Esophagus squamous epithelium (tissue), 5 donors: Measurements from ENCODE around the gene MYO7B. TPM values are rescaled to one million over a fixed set of nuclear protein-coding genes. Genes with fewer than 3 reads are reported as not detected.

Experiments
- DNase-seq: peaks from one replicate; lab custom pipeline; 2025; lab: John Stamatoyannopoulos, UW
- H3K27ac ChIP-seq, 4 donors: fragments of 200-600 bp; sonication (generic); one replicate each; pipeline ENCODE4 v1.5.1; 2016 to 2019; ENCODE audit warnings: mild to moderate bottlenecking in 1 of 4
- H3K27me3 ChIP-seq, 4 donors: fragments of 200-600 bp; sonication (generic); 1 replicate in 3 of 4; 2 replicates in 1 of 4; pipeline versions ENCODE4 v1.5.1 to v1.6.0; 2017 to 2021; ENCODE audit warnings: antibody characterized with exemption in 1 of 4
- H3K36me3 ChIP-seq, 3 donors: fragments of 200-600 bp; sonication (generic); one replicate each; pipeline ENCODE4 v1.5.1; 2016 to 2019
- H3K4me1 ChIP-seq, 3 donors: fragments of 200-600 bp; sonication (generic); one replicate each; pipeline ENCODE4 v1.5.1; 2017 to 2019
- H3K4me3 ChIP-seq, 4 donors: fragments of 200-600 bp; sonication (generic); 1 replicate in 3 of 4; 2 replicates in 1 of 4; pipeline ENCODE4 v1.5.1; 2016 to 2019; ENCODE audit warnings: mild to moderate bottlenecking in 2 of 4, moderate library complexity in 1 of 4
- H3K9me3 ChIP-seq, 3 donors: fragments of 200-600 bp; sonication (generic); one replicate each; pipeline ENCODE4 v1.5.1; 2016 to 2019
- CTCF ChIP-seq, 6 experiments: fragments of 450-650 bp in 4 of 6; fragments of 200-600 bp in 2 of 6; sonication (generic) in 2 of 6; IDR thresholded peaks; one replicate each; pipeline ENCODE4 v1.5.1; 2016 to 2019; ENCODE audit warnings: antibody characterized with exemption in 6 of 6, mild to moderate bottlenecking in 4 of 6, moderate library complexity in 4 of 6
- POLR2A ChIP-seq, 4 donors: fragments of 450-650 bp; IDR thresholded peaks; one replicate each; pipeline ENCODE4 v1.6.1; 2017; ENCODE audit warnings: antibody characterized with exemption in 4 of 4, mild to moderate bottlenecking in 4 of 4, moderate library complexity in 3 of 4
- whole genome bisulfite sequencing, 2 donors: methylation state at CpG; one replicate each; pipeline ENCODE4 v1.1.5; 2018; 5-methylcytosine and 5-hydroxymethylcytosine counted together
- intact Hi-C: fragments of 100-400 bp; cut with DNase I; formaldehyde crosslinking; loops from one replicate; pipeline ENCODE4 v1.15.0; 2022
- total RNA-seq, 4 donors: library from RNA; depleted of rRNA; stranded (reverse); fragments of >200 nt; gene quantifications; one replicate each; pipeline ENCODE4 v1.1.0, GENCODE V29; 2016
- donor health status: DM: yes; HTN: yes; CAD: no.

MYO7B gene
- total RNA-seq, 4 donors from 2014 or later: 0.19 TPM; not detected in 3

DNA sequence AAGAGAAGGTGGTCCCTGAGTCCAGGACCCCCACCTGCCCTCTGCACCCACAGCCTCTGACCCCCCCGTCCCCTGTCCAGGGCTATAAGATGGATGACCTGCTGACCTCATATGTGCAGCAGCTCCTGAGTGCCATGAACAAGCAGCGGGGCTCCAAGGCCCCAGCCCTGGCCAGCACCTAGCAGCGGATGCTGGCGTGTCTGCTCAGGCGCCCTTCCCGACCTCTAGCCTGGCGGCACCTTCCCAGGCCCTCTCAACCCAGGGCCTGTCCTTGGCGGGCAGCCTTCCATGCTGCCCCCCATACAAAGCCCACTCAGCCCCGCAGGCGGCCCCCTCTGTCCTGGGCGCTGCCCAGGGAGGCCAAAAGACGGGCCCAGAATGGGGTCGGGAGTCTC lies 101.8 kb downstream of the MYO7B start:
- intact Hi-C loops: no loop called here
- Histone ChIP-seq H3K27ac (peak overlapping the region; percentile 42 to 88 (median 67)), H3K9me3 (no peaks in the 10 kb centered on the region), H3K36me3 (no peaks in the 10 kb centered on the region), H3K4me1 (peaks cover 11 to 48% (median 26%) of the 10 kb centered on the region in 3 donors), H3K27me3 (no peaks in the 10 kb centered on the region), H3K4me3 (no peak overlapping the region)
- DNase-seq: no peak
- 20 to 52% methylated on average over 2 to 5 of the region's 13 CpGs for WGBS, 2 donors
- TF ChIP-seq CTCF (IDR thresholded peaks at IDR 0.05): no peak
- no peak for TF ChIP-seq POLR2A (IDR thresholded peaks at IDR 0.05)

- H3K4me3 ChIP-seq: no peak overlapping the region
- DNase-seq: no peak
- no peaks in the 10 kb centered on the region for H3K9me3 ChIP-seq
- WGBS, 2 donors: 45 to 49% methylated on average over 5 to 7 of the region's 8 CpGs
- peak overlapping the region; percentile 42 to 88 (median 67) for H3K27ac ChIP-seq
- no peaks in the 10 kb centered on the region for H3K27me3 ChIP-seq
- peaks cover 11 to 53% (median 26%) of the 10 kb centered on the region in 3 donors for H3K4me1 ChIP-seq
- H3K36me3 ChIP-seq: no peaks in the 10 kb centered on the region
- TF ChIP-seq CTCF (IDR thresholded peaks at IDR 0.05) (no peak), POLR2A (IDR thresholded peaks at IDR 0.05) (no peak)
- intact Hi-C loops: no loop called here
Observed at GRCh38 chr2:127637725-127638252, 102.3 kb downstream of the MYO7B start.

- peaks cover 11 to 50% (median 24%) of the 10 kb centered on the region in 3 donors for H3K4me1 ChIP-seq
- H3K4me3 ChIP-seq: no peak overlapping the region
- TF ChIP-seq CTCF (IDR thresholded peaks at IDR 0.05) (no peak), POLR2A (IDR thresholded peaks at IDR 0.05) (no peak)
- DNase-seq: no peak
- WGBS, 2 donors: 64 to 75% methylated on average over 9 to 10 of the region's 23 CpGs
- H3K27ac ChIP-seq: peak overlapping the region; percentile 42 to 88 (median 67)
- intact Hi-C loops: no loop called here
- H3K27me3 ChIP-seq: no peaks in the 10 kb centered on the region
- no peaks in the 10 kb centered on the region for H3K36me3 ChIP-seq
- no peaks in the 10 kb centered on the region for H3K9me3 ChIP-seq
Observed at GRCh38 chr2:127638361-127639110, 103.1 kb downstream of the MYO7B start.

DNA sequence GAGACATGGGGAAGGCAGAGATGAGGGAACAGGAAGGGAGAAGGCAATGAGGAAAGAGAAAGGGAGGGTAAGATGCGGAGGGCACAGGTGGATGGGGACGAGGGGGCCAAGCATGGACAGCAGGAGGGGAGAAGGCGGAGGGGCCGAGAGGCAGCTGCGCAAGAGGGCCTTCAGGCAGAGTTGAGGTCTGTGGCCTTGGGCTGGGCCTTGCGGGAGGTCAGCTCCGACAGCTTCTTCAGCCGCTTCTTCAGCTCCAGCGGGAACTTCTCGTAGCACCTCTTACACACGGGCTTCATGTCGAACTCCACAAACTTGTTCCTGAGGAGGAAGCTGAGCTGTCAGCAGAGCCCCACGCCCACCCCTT lies 103.6 kb downstream of the MYO7B start:
- WGBS, 2 donors: 87 to 89% methylated on average over 11 to 13 of the region's 13 CpGs
- TF ChIP-seq CTCF (IDR thresholded peaks at IDR 0.05): no peak
- TF ChIP-seq POLR2A (IDR thresholded peaks at IDR 0.05): no peak
- no peaks in the 10 kb centered on the region for H3K9me3 ChIP-seq
- H3K4me3 ChIP-seq: no peak overlapping the region
- H3K27ac ChIP-seq: peak overlapping the region in 3 of 4 donors; percentile 42 to 88 (median 71)
- H3K36me3 ChIP-seq: no peaks in the 10 kb centered on the region
- no peak for DNase-seq
- intact Hi-C loops: no loop called here
- no peaks in the 10 kb centered on the region for H3K27me3 ChIP-seq
- peaks cover 11 to 50% (median 18%) of the 10 kb centered on the region in 3 donors for H3K4me1 ChIP-seq
